ENCODE data around the gene DUS3L. TPM values are rescaled to one million over a fixed set of nuclear protein-coding genes. Genes with fewer than 3 reads are reported as not detected.
"Not testable (repeated sequence)": the region's sequence is repeated elsewhere in the genome, so short reads cannot be mapped to it uniquely, and the experiment has no call there.

Gene DUS3L
- total and polyA plus RNA-seq, 5 experiments from 2014 or later: 26.3 to 116 (median 43.2) TPM

DNA sequence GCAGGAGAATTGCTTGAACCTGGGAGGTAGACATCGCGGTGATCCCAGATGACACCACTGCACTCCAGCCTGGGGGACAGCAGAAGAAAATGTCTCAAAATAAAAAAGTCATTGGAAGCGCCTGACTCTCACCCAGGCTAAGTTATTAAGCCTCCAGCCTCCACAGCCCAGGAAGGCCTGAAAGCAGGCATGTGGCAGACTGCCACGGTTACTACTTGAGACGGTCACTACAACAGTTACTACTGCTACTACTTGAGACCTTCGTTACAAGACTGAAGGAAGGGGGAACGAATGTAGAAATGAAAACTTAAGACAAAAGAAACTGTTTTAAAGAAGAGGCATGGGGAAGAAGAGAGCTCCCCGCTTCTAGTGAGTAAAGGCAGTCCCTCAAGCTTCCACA lies 16.0 kb downstream of the DUS3L start:
- H3K4me1 Mint-ChIP-seq: no peaks in the 10 kb centered on the region
- H3K4me3 Mint-ChIP-seq: no peak overlapping the region
- H3K27ac Mint-ChIP-seq: no peak overlapping the region
- H3K9me3 Mint-ChIP-seq: no peaks in the 10 kb centered on the region
- H3K27me3 Mint-ChIP-seq: peaks cover 0 to 2% (median 0%) of the 10 kb centered on the region in 5 donors
- no peaks in the 10 kb centered on the region for H3K36me3 Mint-ChIP-seq
- ATAC-seq: no peak
- no peak for DNase-seq
- POLR2A ChIA-PET: no interaction called here

DNA sequence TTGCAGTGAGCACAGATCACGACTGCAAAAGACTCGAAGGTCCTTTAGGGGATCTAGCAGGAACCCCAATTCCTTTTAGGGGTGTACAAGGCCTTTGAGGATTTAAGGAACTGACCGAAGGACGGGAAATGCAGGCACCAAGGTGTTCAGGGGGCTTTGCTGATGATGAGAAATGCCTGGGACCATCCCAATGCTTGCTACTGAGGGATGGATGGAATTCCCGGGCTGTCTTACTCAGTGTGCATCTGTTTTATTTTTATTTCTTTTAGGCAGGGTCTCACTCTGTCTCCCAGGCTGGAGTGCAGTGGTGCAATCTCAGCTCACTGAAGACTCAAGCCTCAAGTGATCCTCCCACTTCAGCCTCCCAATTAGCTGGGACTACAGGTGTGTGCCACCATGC lies 17.7 kb downstream of the DUS3L start:
- peaks cover 0 to 2% (median 0%) of the 10 kb centered on the region in 5 donors for H3K27me3 Mint-ChIP-seq
- ATAC-seq: no peak
- no peaks in the 10 kb centered on the region for H3K9me3 Mint-ChIP-seq
- peak overlapping the region in 1 of 10 donors; percentile 53 for H3K27ac Mint-ChIP-seq
- H3K36me3 Mint-ChIP-seq: no peaks in the 10 kb centered on the region
- POLR2A ChIA-PET: no interaction called here
- no peak for DNase-seq
- H3K4me1 Mint-ChIP-seq: no peaks in the 10 kb centered on the region
- H3K4me3 Mint-ChIP-seq: no peak overlapping the region

DNA sequence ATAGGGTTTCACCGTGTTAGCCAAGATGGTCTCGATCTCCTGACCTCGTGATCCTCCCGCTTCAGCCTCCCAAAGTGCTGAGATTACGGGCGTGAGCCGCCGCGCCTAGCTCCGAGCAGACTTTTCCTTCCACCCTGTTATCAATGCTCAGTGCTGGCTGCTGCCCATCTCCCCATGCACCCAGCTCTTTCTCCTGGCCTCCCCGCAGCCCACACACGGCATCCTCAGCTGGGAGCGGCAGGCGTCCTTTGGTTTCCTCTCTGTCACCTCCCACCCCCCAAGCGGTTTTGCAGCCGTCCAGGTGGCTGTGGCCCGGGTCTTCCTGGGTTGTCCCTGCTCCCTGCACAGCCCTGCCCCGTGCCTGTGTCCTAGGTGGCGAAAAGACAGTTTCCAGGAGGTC lies 18.5 kb downstream of the DUS3L start:
- Mint-ChIP-seq H3K4me3 (no peak overlapping the region), H3K27ac (no peak overlapping the region), H3K36me3 (no peaks in the 10 kb centered on the region), H3K4me1 (no peaks in the 10 kb centered on the region), H3K9me3 (no peaks in the 10 kb centered on the region), H3K27me3 (peaks cover 0 to 2% (median 0%) of the 10 kb centered on the region in 5 donors)
- POLR2A ChIA-PET: interaction anchor here (0.6 kb wide), 1 partner anchor 55 kb away, joined by 3 read pairs; no protein-coding TSS in a partner anchor
- ATAC-seq (no peak), DNase-seq (no peak)

DNA sequence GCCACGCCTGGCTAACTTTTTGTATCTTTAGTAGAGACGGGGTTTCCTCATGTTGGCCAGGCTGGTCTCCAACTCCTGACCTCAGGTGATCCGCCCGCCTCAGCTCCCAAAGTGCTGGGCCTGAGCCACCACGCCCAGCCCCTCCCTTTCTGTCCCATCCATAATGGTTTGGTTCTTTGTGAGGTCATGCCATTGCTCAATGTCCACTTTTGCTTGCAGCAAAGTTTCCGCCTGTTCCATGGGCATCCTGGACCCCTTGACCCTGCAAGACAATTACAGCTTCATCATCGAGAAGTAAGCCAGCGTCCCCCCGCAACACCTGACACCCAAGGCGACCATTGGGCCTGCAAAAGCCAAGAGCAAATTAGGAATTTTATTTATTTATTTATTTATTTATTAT lies 23.0 kb downstream of the DUS3L start:
- ATAC-seq: no peak
- H3K27ac Mint-ChIP-seq: no peak overlapping the region
- H3K9me3 Mint-ChIP-seq: peaks cover 0 to 2% (median 0%) of the 10 kb centered on the region in 9 donors
- H3K27me3 Mint-ChIP-seq: peaks cover 0 to under 1% (median 0%) of the 10 kb centered on the region in 5 donors
- H3K36me3 Mint-ChIP-seq: no peaks in the 10 kb centered on the region
- DNase-seq: no peak
- no peak overlapping the region for H3K4me3 Mint-ChIP-seq
- POLR2A ChIA-PET: interaction anchor here (0.6 kb wide), 1 partner anchor 706 kb away, joined by 4 read pairs; no protein-coding TSS in a partner anchor
- H3K4me1 Mint-ChIP-seq: no peaks in the 10 kb centered on the region

DNA sequence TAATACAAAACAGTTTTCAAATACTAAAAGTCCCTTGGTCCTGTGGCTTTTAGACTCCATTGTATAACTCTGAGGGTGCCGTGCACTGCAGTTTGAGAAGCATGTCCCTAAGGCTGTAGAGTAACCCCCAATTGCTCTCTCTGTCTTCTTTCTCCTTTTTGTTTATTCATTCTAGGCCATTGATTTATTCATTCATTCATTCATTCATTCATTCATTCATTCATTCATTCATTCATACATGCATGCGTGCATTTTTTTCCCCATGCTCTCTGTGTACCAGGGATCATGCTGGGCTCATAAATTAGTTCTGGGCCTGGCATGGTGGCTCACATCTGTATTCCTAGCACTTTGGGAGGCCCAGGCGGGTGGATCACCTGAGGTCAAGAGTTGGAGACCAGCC lies 25.7 kb downstream of the DUS3L start:
- Mint-ChIP-seq H3K36me3 (no peaks in the 10 kb centered on the region), H3K27me3 (peaks cover 0 to 5% (median 1%) of the 10 kb centered on the region in 5 donors), H3K4me3 (no peak overlapping the region), H3K9me3 (peaks cover 0 to 12% (median 0%) of the 10 kb centered on the region in 9 donors), H3K4me1 (no peaks in the 10 kb centered on the region), H3K27ac (no peak overlapping the region)
- ATAC-seq (no peak), DNase-seq (no peak)
- POLR2A ChIA-PET: interaction anchor here (0.5 kb wide), 1 partner anchor 1098 kb away, joined by 3 read pairs; no protein-coding TSS in a partner anchor

DNA sequence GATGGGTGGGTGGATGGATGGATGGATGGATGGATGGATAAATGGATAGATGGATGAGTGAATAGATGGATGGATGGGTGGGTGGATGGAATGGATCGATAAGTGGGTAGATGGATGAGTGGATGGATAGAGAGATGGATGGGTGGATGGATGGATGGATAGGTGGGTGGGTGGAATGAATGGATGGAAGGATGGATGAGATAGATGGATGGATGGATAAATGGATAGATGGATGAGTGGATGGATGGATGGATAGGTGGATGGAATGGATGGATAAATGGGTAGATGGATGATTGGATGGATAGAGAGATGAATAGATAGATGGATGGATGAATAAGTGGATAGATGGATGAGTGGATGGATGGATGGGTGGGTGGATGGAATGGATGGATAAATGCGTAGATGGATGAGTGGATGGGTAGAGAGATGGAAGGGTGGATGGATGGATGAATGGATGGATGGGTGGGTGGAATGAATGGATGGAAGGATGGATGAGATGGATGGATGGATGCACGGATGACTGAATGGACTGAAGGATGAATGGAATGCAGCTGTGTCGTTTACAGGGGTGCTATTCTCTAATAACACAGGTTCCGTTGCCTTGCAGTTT lies 28.2 kb downstream of the DUS3L start:
- Mint-ChIP-seq H3K36me3 (no peaks in the 10 kb centered on the region), H3K27me3 (peaks cover 0 to 5% (median 1%) of the 10 kb centered on the region in 5 donors), H3K27ac (no peak overlapping the region), H3K4me3 (no peak overlapping the region), H3K4me1 (no peaks in the 10 kb centered on the region), H3K9me3 (peaks cover 0 to 12% (median 0%) of the 10 kb centered on the region in 9 donors)
- POLR2A ChIA-PET: no interaction called here
- no peak for DNase-seq
- no peak for ATAC-seq

DNA sequence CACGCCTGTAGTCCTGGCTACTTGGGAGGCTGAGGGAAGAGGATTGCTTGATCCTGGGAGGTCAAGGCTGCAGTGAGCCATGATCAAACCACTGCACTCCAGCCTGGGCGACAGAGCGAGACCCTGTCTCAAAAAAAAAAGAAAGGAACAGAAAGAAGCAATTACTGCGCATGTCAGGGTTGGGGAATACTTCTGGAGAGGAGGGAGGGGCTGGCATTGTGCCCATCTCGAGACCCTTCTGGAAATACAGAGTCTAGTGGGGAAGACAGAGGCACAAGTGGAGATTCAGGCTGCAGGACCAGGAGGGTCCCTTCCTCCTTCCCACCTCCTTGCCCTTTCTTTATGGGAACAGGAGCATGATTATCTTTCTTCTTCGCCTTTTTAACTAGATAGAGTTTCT lies 37.2 kb downstream of the DUS3L start:
- no peak for ATAC-seq
- H3K27ac Mint-ChIP-seq: peak overlapping the region in 1 of 10 donors; percentile 31
- POLR2A ChIA-PET: no interaction called here
- no peaks in the 10 kb centered on the region for H3K4me1 Mint-ChIP-seq
- H3K4me3 Mint-ChIP-seq: no peak overlapping the region
- peaks cover 0 to 12% (median 4%) of the 10 kb centered on the region in 5 donors for H3K27me3 Mint-ChIP-seq
- no peaks in the 10 kb centered on the region for H3K9me3 Mint-ChIP-seq
- DNase-seq: no peak
- peaks cover 0 to 2% (median 0%) of the 10 kb centered on the region in 3 donors for H3K36me3 Mint-ChIP-seq

DNA sequence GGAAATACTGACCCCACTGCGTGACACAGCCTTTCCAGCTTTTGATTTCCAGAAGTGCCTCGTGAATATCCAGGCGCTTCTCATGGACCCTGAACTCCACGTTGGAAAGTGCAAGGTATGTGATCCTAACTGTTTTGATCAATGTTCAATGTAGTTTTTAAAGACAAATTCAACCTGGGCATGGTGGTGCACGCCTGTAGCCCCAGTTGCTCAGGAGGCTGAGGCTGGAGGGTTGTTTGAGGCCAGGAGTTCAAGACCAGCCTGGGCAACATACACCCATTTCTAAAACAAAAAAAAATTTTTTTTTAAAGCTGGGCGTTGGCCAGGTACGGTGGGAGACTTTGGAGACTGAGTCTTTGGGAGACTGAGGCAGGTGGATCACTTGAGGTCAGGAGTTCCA lies 39.3 kb downstream of the DUS3L start:
- POLR2A ChIA-PET: no interaction called here
- no peak for ATAC-seq
- Mint-ChIP-seq H3K4me1 (no peaks in the 10 kb centered on the region), H3K4me3 (no peak overlapping the region), H3K27ac (no peak overlapping the region), H3K9me3 (no peaks in the 10 kb centered on the region), H3K36me3 (peaks cover 0 to 2% (median 0%) of the 10 kb centered on the region in 3 donors), H3K27me3 (peaks cover 0 to 13% (median 5%) of the 10 kb centered on the region in 5 donors)
- DNase-seq: no peak

DNA sequence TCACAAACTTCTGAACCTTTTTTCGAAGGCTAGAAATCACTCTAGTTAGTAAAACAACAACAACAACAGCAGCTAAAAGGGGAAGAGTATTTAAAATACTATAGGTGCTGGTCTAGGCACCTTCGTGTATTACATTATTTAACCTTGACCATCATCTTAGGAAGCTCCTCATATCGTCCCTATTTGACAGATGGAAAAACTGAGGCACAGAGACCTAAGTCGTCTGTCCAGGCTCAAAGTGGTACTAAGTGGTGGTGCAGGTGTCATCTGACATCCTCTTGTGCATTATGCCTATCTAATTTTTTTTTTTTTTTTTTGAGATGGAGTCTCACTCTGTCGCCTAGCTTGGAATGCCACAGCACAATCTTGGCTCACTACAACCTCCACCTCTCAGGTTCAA lies 41.5 kb downstream of the DUS3L start:
- Mint-ChIP-seq H3K4me1 (no peaks in the 10 kb centered on the region), H3K36me3 (peaks cover 0 to 2% (median 0%) of the 10 kb centered on the region in 3 donors), H3K27me3 (peaks cover 0 to 9% (median 5%) of the 10 kb centered on the region in 5 donors), H3K4me3 (no peak overlapping the region), H3K9me3 (no peaks in the 10 kb centered on the region), H3K27ac (no peak overlapping the region)
- POLR2A ChIA-PET: no interaction called here
- no peak for DNase-seq
- ATAC-seq: no peak

DNA sequence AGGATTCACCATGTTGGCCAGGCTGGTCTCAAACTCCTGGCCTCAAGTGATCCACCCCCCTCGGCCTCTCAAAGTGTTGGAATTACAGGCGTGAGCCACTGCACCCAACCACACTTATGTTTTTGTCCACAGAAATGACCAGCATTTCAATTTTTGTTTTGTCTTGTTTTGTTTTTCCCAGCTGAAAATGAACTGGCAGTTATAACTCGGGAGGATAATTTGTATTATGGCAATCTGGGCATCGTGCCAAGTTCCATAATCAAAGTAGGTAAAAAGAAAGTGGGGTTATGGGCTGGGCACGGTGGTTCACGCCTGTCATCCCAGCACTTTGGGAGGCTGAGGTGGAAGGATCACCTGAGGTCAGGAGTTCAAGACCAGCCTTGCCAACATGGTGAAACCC lies 42.0 kb downstream of the DUS3L start:
- not testable (repeated sequence) for H3K4me1 Mint-ChIP-seq, H3K36me3 Mint-ChIP-seq, H3K27ac Mint-ChIP-seq, H3K27me3 Mint-ChIP-seq, DNase-seq, H3K9me3 Mint-ChIP-seq, H3K4me3 Mint-ChIP-seq, ATAC-seq
- POLR2A ChIA-PET: interaction anchor here (0.6 kb wide), 1 partner anchor 56 kb away, joined by 4 read pairs; no protein-coding TSS in a partner anchor

DNA sequence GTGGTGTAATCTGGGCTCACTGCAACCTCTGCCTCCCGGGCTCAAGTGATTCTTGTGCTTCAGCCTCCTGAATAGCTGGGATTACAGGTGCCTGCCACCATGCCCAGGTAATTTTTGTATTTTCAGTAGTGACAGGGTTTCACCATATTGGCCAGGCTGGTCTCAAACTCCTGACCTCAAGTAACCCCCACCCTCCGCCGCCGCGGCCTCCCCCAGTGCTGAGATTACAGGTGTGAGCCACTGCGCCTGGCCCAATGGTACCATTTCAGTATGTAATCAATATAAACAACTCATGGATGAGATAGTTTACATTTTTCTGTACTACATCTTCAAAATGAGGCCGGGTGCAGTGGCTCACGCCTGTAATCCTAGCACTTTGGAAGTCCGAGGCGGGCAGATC lies 46.0 kb downstream of the DUS3L start:
- H3K27me3 Mint-ChIP-seq, POLR2A ChIA-PET, H3K36me3 Mint-ChIP-seq, H3K9me3 Mint-ChIP-seq, H3K4me3 Mint-ChIP-seq, ATAC-seq, DNase-seq, H3K4me1 Mint-ChIP-seq, H3K27ac Mint-ChIP-seq: not testable (repeated sequence)

DNA sequence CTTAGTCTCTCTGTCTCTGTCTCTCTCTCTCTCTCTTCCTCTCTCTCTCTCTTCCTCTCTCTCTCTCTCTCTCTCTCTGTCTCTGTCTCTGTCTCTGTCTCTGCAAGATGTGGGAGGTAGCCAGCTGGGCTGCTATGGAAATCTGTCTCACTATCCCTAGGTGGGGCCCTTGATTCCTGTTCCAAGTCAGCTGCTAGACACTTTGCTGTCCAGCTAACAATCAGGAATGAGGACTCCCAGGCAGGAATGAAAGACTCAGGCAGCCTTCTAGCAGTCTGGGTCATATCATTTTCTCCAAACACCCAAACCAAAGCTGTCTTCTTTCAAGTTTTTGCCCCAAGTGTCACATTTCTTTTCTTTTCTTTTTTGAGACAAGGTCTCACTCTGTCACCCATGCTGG lies 47.3 kb downstream of the DUS3L start:
- POLR2A ChIA-PET: no interaction called here
- Mint-ChIP-seq H3K36me3 (no peaks in the 10 kb centered on the region), H3K4me1 (no peaks in the 10 kb centered on the region), H3K9me3 (no peaks in the 10 kb centered on the region), H3K27me3 (peaks cover 0 to 9% (median 2%) of the 10 kb centered on the region in 5 donors), H3K4me3 (no peak overlapping the region), H3K27ac (peak overlapping the region in 1 of 10 donors; percentile 78)
- no peak for ATAC-seq
- DNase-seq: no peak

DNA sequence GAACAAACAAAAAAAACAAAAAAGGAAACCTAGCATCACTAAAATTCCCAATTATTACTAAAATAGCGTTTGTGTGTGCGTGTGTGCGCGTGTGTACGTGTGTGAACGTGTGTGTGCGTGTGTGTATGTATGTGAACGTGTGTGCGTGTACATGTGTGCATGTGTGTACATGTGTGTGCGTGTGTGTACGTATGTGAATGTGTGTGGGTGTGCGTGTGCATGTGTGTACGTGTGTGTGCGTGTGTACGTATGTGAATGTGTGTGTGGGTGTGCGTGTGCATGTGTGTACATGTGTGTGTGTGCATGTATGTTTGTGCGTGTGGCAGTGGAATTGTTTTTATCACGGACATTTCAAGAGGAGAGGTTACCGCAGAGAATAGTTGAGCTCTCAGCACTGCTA lies 48.9 kb downstream of the DUS3L start:
- DNase-seq (no peak), ATAC-seq (no peak)
- Mint-ChIP-seq H3K36me3 (no peaks in the 10 kb centered on the region), H3K27me3 (peaks cover 0 to 9% (median 2%) of the 10 kb centered on the region in 5 donors), H3K4me3 (no peak overlapping the region), H3K9me3 (no peaks in the 10 kb centered on the region), H3K4me1 (no peaks in the 10 kb centered on the region), H3K27ac (peak overlapping the region in 1 of 10 donors; percentile 71)
- POLR2A ChIA-PET: no interaction called here

DNA sequence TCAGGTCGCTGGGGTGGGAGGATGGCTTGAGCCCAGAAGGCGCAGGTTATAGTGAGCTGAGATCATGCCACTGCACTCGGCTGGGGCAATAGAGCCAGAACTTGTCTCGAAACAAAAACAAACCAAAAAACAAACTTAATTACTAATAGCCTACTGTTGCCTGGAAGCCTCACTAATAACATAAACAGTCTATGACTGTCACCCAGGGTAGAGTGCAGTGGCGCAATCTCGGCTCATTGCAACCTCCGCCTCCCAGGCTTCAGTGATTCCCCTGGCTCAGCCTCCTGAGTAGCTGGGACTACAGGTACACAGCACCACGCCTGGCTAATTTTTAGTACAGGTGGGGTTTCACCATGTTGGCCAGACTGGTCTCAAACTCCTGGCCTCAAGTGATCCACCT lies 52.5 kb downstream of the DUS3L start:
- Mint-ChIP-seq H3K4me1 (no peaks in the 10 kb centered on the region), H3K9me3 (no peaks in the 10 kb centered on the region), H3K36me3 (no peaks in the 10 kb centered on the region), H3K4me3 (no peak overlapping the region), H3K27me3 (peaks cover 0 to 3% (median 2%) of the 10 kb centered on the region in 5 donors), H3K27ac (no peak overlapping the region)
- DNase-seq (no peak), ATAC-seq (no peak)
- POLR2A ChIA-PET: interaction anchor here (0.7 kb wide), 1 partner anchor 389 kb away, joined by 5 read pairs; no protein-coding TSS in a partner anchor
